Measurements from ENCODE around the gene KCNC4. TPM values are rescaled to one million over a fixed set of nuclear protein-coding genes. Genes with fewer than 3 reads are reported as not detected.

KCNC4 gene
- total RNA-seq, 2 experiments from 2014 or later, result 5.6 to 17.8 TPM

- H3K27ac ChIP-seq (ENCODE audit: low read depth, low read length, poor library complexity, severe bottlenecking), result no peak overlapping the region
- DNase-seq (ENCODE audit: low spot score), result no peak
- TF ChIP-seq EZH2phosphoT487 (IDR thresholded peaks at IDR 0.05; ENCODE audit: borderline replicate concordance, low read depth, low read length), result no peak
- TF ChIP-seq CTCF (conservative IDR thresholded peaks at IDR 0.05; ENCODE audit: low read length), result no peak
- intact Hi-C loops (cut with micrococcal nuclease; ENCODE audit: unreplicated experiment), result no loop called here
- H3K9me3 ChIP-seq (ENCODE audit: low read length), result no peaks in the 10 kb centered on the region
- no peaks in the 10 kb centered on the region for H3K79me2 ChIP-seq (ENCODE audit: insufficient read depth, low read depth, low read length)
- ChIA-PET POLR2A (interaction anchor here (0.6 kb wide), 1 partner anchor 372 kb away, joined by 4 read pairs; no protein-coding TSS in a partner anchor), CTCF (ENCODE audit: unreplicated experiment) (no interaction called here)
- no TSS peak for BruUV-seq (replicated peaks)
- H3K4me2 ChIP-seq (ENCODE audit: low read length), result no peak overlapping the region
- no peak overlapping the region for H3K4me3 ChIP-seq (ENCODE audit: low read depth, low read length, poor library complexity, severe bottlenecking)
- no peak overlapping the region for H2AFZ ChIP-seq (ENCODE audit: low read length)
- no peaks in the 10 kb centered on the region for H3K9me2 ChIP-seq (ENCODE audit: insufficient read depth, low read length)
- no peaks in the 10 kb centered on the region for H3K4me1 ChIP-seq (ENCODE audit: insufficient read depth, low read length, poor library complexity, severe bottlenecking)
- H3K36me3 ChIP-seq (ENCODE audit: insufficient read depth, low read length), result no peaks in the 10 kb centered on the region
- H4K20me1 ChIP-seq (ENCODE audit: insufficient read depth, low read length), result no peaks in the 10 kb centered on the region; the same call in 1 of the 2 replicates
Observed at GRCh38 chr1:110218137-110218536, 8.0 kb downstream of the KCNC4 start.

GRCh38 chr1:110218739-110219138, 8.6 kb downstream of the KCNC4 start:
- Histone ChIP-seq H3K4me2 (ENCODE audit: low read length) (no peak overlapping the region), H2AFZ (ENCODE audit: low read length) (no peak overlapping the region), H3K79me2 (ENCODE audit: insufficient read depth, low read depth, low read length) (no peaks in the 10 kb centered on the region), H3K9me3 (ENCODE audit: low read length) (no peaks in the 10 kb centered on the region), H3K4me3 (ENCODE audit: low read depth, low read length, poor library complexity, severe bottlenecking) (no peak overlapping the region), H3K27ac (ENCODE audit: low read depth, low read length, poor library complexity, severe bottlenecking) (no peak overlapping the region), H3K4me1 (ENCODE audit: insufficient read depth, low read length, poor library complexity, severe bottlenecking) (no peaks in the 10 kb centered on the region), H3K9me2 (ENCODE audit: insufficient read depth, low read length) (no peaks in the 10 kb centered on the region), H4K20me1 (ENCODE audit: insufficient read depth, low read length) (no peaks in the 10 kb centered on the region; the same call in 1 of the 2 replicates), H3K36me3 (ENCODE audit: insufficient read depth, low read length) (no peaks in the 10 kb centered on the region)
- intact Hi-C loops (cut with micrococcal nuclease; ENCODE audit: unreplicated experiment), result no loop called here
- ChIA-PET POLR2A (no interaction called here), CTCF (ENCODE audit: unreplicated experiment) (no interaction called here)
- no peak for DNase-seq (ENCODE audit: low spot score)
- TF ChIP-seq CTCF (conservative IDR thresholded peaks at IDR 0.05; ENCODE audit: low read length) (no peak), EZH2phosphoT487 (IDR thresholded peaks at IDR 0.05; ENCODE audit: borderline replicate concordance, low read depth, low read length) (no peak)
- BruUV-seq (replicated peaks), result no TSS peak

- no peak for DNase-seq (ENCODE audit: low spot score)
- TF ChIP-seq EZH2phosphoT487 (IDR thresholded peaks at IDR 0.05; ENCODE audit: borderline replicate concordance, low read depth, low read length), result no peak
- no peak for TF ChIP-seq CTCF (conservative IDR thresholded peaks at IDR 0.05; ENCODE audit: low read length)
- Histone ChIP-seq H3K4me2 (ENCODE audit: low read length) (no peak overlapping the region), H4K20me1 (ENCODE audit: insufficient read depth, low read length) (no peaks in the 10 kb centered on the region; the same call in 1 of the 2 replicates), H3K9me2 (ENCODE audit: insufficient read depth, low read length) (no peaks in the 10 kb centered on the region), H3K4me3 (ENCODE audit: low read depth, low read length, poor library complexity, severe bottlenecking) (no peak overlapping the region), H3K9me3 (ENCODE audit: low read length) (no peaks in the 10 kb centered on the region), H2AFZ (ENCODE audit: low read length) (no peak overlapping the region), H3K27ac (ENCODE audit: low read depth, low read length, poor library complexity, severe bottlenecking) (no peak overlapping the region), H3K4me1 (ENCODE audit: insufficient read depth, low read length, poor library complexity, severe bottlenecking) (no peaks in the 10 kb centered on the region), H3K36me3 (ENCODE audit: insufficient read depth, low read length) (no peaks in the 10 kb centered on the region), H3K79me2 (ENCODE audit: insufficient read depth, low read depth, low read length) (no peaks in the 10 kb centered on the region)
- BruUV-seq (replicated peaks), result no TSS peak
- intact Hi-C loops (cut with micrococcal nuclease; ENCODE audit: unreplicated experiment), result no loop called here
- ChIA-PET CTCF (ENCODE audit: unreplicated experiment) (no interaction called here), POLR2A (interaction anchor here (1.0 kb wide), 1 partner anchor 13 kb away, joined by 3 read pairs; no protein-coding TSS in a partner anchor)
Observed at GRCh38 chr1:110220324-110220723, 10.2 kb downstream of the KCNC4 start.
